ENCODE results near the gene TMEM89. TPM values are rescaled to one million over a fixed set of nuclear protein-coding genes. Genes with fewer than 3 reads are reported as not detected.
A peak's percentile ranks its signal among the peaks of the same experiment; 100 is the strongest.

TMEM89 gene
- total and polyA plus RNA-seq, 9 donors: not detected

GRCh38 chr3:48662753-48663488, 41.4 kb upstream of the TMEM89 start, which contains the start of gene CELSR3:
TSS of gene CELSR3 (minus strand) at chr3:48662886. CDS start at chr3:48662634, 252 bp downstream.
- H3K9me3 ChIP-seq: no peaks in the 10 kb centered on the region
- TF ChIP-seq EP300 (IDR thresholded peaks at IDR 0.05): no peak
- no peak for TF ChIP-seq CTCF (IDR thresholded peaks at IDR 0.05)
- no peak for TF ChIP-seq POLR2A (IDR thresholded peaks at IDR 0.05)
- H3K4me1 ChIP-seq (ENCODE audit: insufficient read depth): peaks cover 8% of the 10 kb centered on the region
- H3K27ac ChIP-seq: peak within 1 kb of the TSS in 1 of 2 donors; percentile 60
- no peaks in the 10 kb centered on the region for H3K27me3 ChIP-seq
- no peaks in the 10 kb centered on the region for H3K36me3 ChIP-seq
- peak within 1 kb of the TSS; percentile 44 for H3K4me3 ChIP-seq
- intact Hi-C loops (cut with DNase I): no loop called here
- 1% methylated on average over 40 to 52 of the region's 52 CpGs for WGBS, 3 donors
- peak in 4 of 5 donors; percentile 53 to 81 (median 62) for DNase-seq

GRCh38 chr3:48662145-48662752, 40.7 kb upstream of the TMEM89 start:
- intact Hi-C loops (cut with DNase I): no loop called here
- no peak overlapping the region for H3K4me3 ChIP-seq
- H3K27ac ChIP-seq: no peak overlapping the region
- no peaks in the 10 kb centered on the region for H3K27me3 ChIP-seq
- DNase-seq: peak in 1 of 5 donors; percentile 55
- no peak for TF ChIP-seq POLR2A (IDR thresholded peaks at IDR 0.05)
- TF ChIP-seq EP300 (IDR thresholded peaks at IDR 0.05): no peak
- TF ChIP-seq CTCF (IDR thresholded peaks at IDR 0.05): no peak
- H3K4me1 ChIP-seq (ENCODE audit: insufficient read depth): peaks cover 8% of the 10 kb centered on the region
- 2% methylated on average over 33 to 46 of the region's 46 CpGs for WGBS, 3 donors
- H3K9me3 ChIP-seq: no peaks in the 10 kb centered on the region
- H3K36me3 ChIP-seq: no peaks in the 10 kb centered on the region

- H3K9me3 ChIP-seq: no peaks in the 10 kb centered on the region
- intact Hi-C loops (cut with DNase I): no loop called here
- 1 to 4% (median 2%) methylated on average over 62 to 67 of the region's 67 CpGs for whole genome bisulfite sequencing, 3 donors
- H3K4me1 ChIP-seq (ENCODE audit: insufficient read depth): peaks cover 10% of the 10 kb centered on the region
- H3K36me3 ChIP-seq: no peaks in the 10 kb centered on the region
- peak; percentile 57 to 87 (median 75) for DNase-seq
- TF ChIP-seq CTCF (IDR thresholded peaks at IDR 0.05) (peak in 1 of 3 donors; percentile 9), POLR2A (IDR thresholded peaks at IDR 0.05) (no peak), EP300 (IDR thresholded peaks at IDR 0.05) (no peak)
- no peak overlapping the region for H3K27ac ChIP-seq
- H3K27me3 ChIP-seq: no peaks in the 10 kb centered on the region
- peak overlapping the region; percentile 1 for H3K4me3 ChIP-seq
Observed at GRCh38 chr3:48661501-48662144, 40.1 kb upstream of the TMEM89 start.

- H3K36me3 ChIP-seq: no peaks in the 10 kb centered on the region
- H3K9me3 ChIP-seq: no peaks in the 10 kb centered on the region
- intact Hi-C loops (cut with DNase I): no loop called here
- H3K27ac ChIP-seq: no peak overlapping the region
- no peaks in the 10 kb centered on the region for H3K27me3 ChIP-seq
- 47 to 63% (median 61%) methylated on average over 54 to 61 of the region's 61 CpGs for WGBS, 3 donors
- TF ChIP-seq EP300 (IDR thresholded peaks at IDR 0.05) (no peak), POLR2A (IDR thresholded peaks at IDR 0.05) (no peak), CTCF (IDR thresholded peaks at IDR 0.05) (no peak)
- no peak for DNase-seq
- H3K4me1 ChIP-seq (ENCODE audit: insufficient read depth): peaks cover 12% of the 10 kb centered on the region
- H3K4me3 ChIP-seq: no peak overlapping the region
Observed at GRCh38 chr3:48660800-48661400, 39.3 kb upstream of the TMEM89 start.
